Progenitor cell of endocrine pancreas (in vitro differentiated cells): Measurements from ENCODE around the gene TMEM9B. TPM values are rescaled to one million over a fixed set of nuclear protein-coding genes. Genes with fewer than 3 reads are reported as not detected.
A peak's percentile ranks its signal among the peaks of the same experiment; 100 is the strongest.

ENCODE experiments used
- DNase-seq: peaks from one replicate; pipeline ENCODE4 v3.0.0; 2021; ENCODE audit warnings: low spot score; ENCODE audit not compliant: unreplicated experiment
- H3K27ac Mint-ChIP-seq: 2 replicates; pipeline ENCODE4 v1.8.0; 2021; ENCODE audit warnings: mild to moderate bottlenecking, moderate library complexity, mixed read lengths
- H3K27me3 Mint-ChIP-seq: 2 replicates; pipeline ENCODE4 v1.8.0; 2021; ENCODE audit warnings: mixed read lengths
- H3K36me3 Mint-ChIP-seq: 2 replicates; pipeline ENCODE4 v1.8.0; 2022; ENCODE audit warnings: mixed read lengths; ENCODE audit not compliant: insufficient read depth
- H3K4me1 Mint-ChIP-seq: 2 replicates; pipeline ENCODE4 v1.8.0; 2021; ENCODE audit warnings: low read depth, mixed read lengths
- H3K4me3 Mint-ChIP-seq: 2 replicates; pipeline ENCODE4 v1.8.0; 2021; ENCODE audit warnings: low read depth, mild to moderate bottlenecking, moderate library complexity, mixed read lengths
- H3K9me3 Mint-ChIP-seq: 2 replicates; pipeline ENCODE4 v1.8.0; 2021; ENCODE audit warnings: low read depth, mixed read lengths
- total RNA-seq: library from RNA; stranded (reverse); gene quantifications from 2 replicates; pipeline ENCODE4 v1.2.1, GENCODE V29; 2021
- TF ChIP-seq, protein P1 (sequence below): fragments of 200-600 bp; sonication (generic); IDR thresholded peaks from one replicate; pipeline ENCODE4 v1.5.0; 2021; ENCODE audit warnings: antibody characterized with exemption, mild to moderate bottlenecking; ENCODE audit not compliant: unreplicated experiment

TMEM9B gene
- total RNA-seq, 1 donor from 2014 or later = 20.4 TPM

GRCh38 chr11:9005087-9005486, 40.8 kb upstream of the TMEM9B start:
- no peak for DNase-seq
- Mint-ChIP-seq H3K4me1 (no peaks in the 10 kb centered on the region), H3K9me3 (no peaks in the 10 kb centered on the region), H3K27ac (no peak overlapping the region), H3K36me3 (no peaks in the 10 kb centered on the region), H3K27me3 (peaks cover 81% of the 10 kb centered on the region), H3K4me3 (peak overlapping the region; percentile 22)
- TF ChIP-seq, protein P1, sequence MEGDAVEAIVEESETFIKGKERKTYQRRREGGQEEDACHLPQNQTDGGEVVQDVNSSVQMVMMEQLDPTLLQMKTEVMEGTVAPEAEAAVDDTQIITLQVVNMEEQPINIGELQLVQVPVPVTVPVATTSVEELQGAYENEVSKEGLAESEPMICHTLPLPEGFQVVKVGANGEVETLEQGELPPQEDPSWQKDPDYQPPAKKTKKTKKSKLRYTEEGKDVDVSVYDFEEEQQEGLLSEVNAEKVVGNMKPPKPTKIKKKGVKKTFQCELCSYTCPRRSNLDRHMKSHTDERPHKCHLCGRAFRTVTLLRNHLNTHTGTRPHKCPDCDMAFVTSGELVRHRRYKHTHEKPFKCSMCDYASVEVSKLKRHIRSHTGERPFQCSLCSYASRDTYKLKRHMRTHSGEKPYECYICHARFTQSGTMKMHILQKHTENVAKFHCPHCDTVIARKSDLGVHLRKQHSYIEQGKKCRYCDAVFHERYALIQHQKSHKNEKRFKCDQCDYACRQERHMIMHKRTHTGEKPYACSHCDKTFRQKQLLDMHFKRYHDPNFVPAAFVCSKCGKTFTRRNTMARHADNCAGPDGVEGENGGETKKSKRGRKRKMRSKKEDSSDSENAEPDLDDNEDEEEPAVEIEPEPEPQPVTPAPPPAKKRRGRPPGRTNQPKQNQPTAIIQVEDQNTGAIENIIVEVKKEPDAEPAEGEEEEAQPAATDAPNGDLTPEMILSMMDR = no peak

- no peaks in the 10 kb centered on the region for H3K9me3 Mint-ChIP-seq
- no peak overlapping the region for H3K27ac Mint-ChIP-seq
- H3K36me3 Mint-ChIP-seq = no peaks in the 10 kb centered on the region
- peaks cover 83% of the 10 kb centered on the region for H3K27me3 Mint-ChIP-seq
- no peaks in the 10 kb centered on the region for H3K4me1 Mint-ChIP-seq
- peak overlapping the region; percentile 54 for H3K4me3 Mint-ChIP-seq
- DNase-seq = peak; percentile 43
- TF ChIP-seq, protein P1 = no peak
Measured at GRCh38 chr11:9004183-9004926, 40.1 kb upstream of the TMEM9B start.

GRCh38 chr11:9003573-9004182, 39.4 kb upstream of the TMEM9B start, which contains the start of gene NRIP3:
Gene NRIP3 (minus strand): TSS chr11:9004001. CDS start chr11:9003935, 66 bp downstream.
- Mint-ChIP-seq H3K36me3 (no peaks in the 10 kb centered on the region), H3K4me1 (no peaks in the 10 kb centered on the region), H3K27ac (peak within 1 kb of the TSS; percentile 47), H3K9me3 (no peaks in the 10 kb centered on the region), H3K27me3 (peaks cover 82% of the 10 kb centered on the region), H3K4me3 (peak within 1 kb of the TSS; percentile 54)
- DNase-seq = peak; percentile 56
- TF ChIP-seq, protein P1 = no peak

GRCh38 chr11:9002920-9003572, 38.8 kb upstream of the TMEM9B start:
- peak overlapping the region; percentile 51 for H3K4me3 Mint-ChIP-seq
- H3K9me3 Mint-ChIP-seq = no peaks in the 10 kb centered on the region
- H3K4me1 Mint-ChIP-seq = no peaks in the 10 kb centered on the region
- H3K27me3 Mint-ChIP-seq = peaks cover 75% of the 10 kb centered on the region
- H3K27ac Mint-ChIP-seq = peak overlapping the region; percentile 47
- DNase-seq = no peak
- no peaks in the 10 kb centered on the region for H3K36me3 Mint-ChIP-seq
- TF ChIP-seq, protein P1 = no peak

GRCh38 chr11:9001736-9002135, 37.5 kb upstream of the TMEM9B start:
- no peaks in the 10 kb centered on the region for H3K9me3 Mint-ChIP-seq
- no peak overlapping the region for H3K4me3 Mint-ChIP-seq
- no peak for DNase-seq
- TF ChIP-seq, protein P1 = no peak
- peaks cover 62% of the 10 kb centered on the region for H3K27me3 Mint-ChIP-seq
- H3K36me3 Mint-ChIP-seq = no peaks in the 10 kb centered on the region
- no peak overlapping the region for H3K27ac Mint-ChIP-seq
- H3K4me1 Mint-ChIP-seq = no peaks in the 10 kb centered on the region
